GM23338 (cell line): ENCODE data around the gene MAN2B2. TPM values are rescaled to one million over a fixed set of nuclear protein-coding genes. Genes with fewer than 3 reads are reported as not detected.

Source experiments
- ATAC-seq: fragments of 200-7000 bp; cut with Tn5 transposase; 3 replicates; pipeline ENCODE4 v1.9.1; 2020
- DNase-seq: peaks from one replicate; pipeline ENCODE4 v3.0.0-alpha.2; 2015; ENCODE audit warnings: low spot score
- H2AFZ ChIP-seq: fragments of 200-600 bp; sonication (generic); 2 replicates; pipeline ENCODE4 v1.8.0; 2016; ENCODE audit warnings: antibody characterized with exemption, mild to moderate bottlenecking, moderate library complexity
- H3F3A ChIP-seq: fragments of 200-600 bp; sonication (generic); replicated peaks from 2 replicates; pipeline ENCODE4 v1.8.0; 2017; ENCODE audit warnings: antibody characterized with exemption, mixed run types, low read depth
- H3K27ac ChIP-seq: fragments of 200-600 bp; sonication (generic); 2 replicates; pipeline ENCODE4 v1.6.1; 2016; ENCODE audit warnings: low read depth
- H3K27me3 ChIP-seq: fragments of 200-600 bp; sonication (generic); 2 replicates; pipeline ENCODE4 v1.8.0; 2016; ENCODE audit warnings: mild to moderate bottlenecking, mixed run types, moderate library complexity; ENCODE audit not compliant: insufficient read depth
- H3K36me3 ChIP-seq: fragments of 200-600 bp; sonication (generic); 2 replicates; pipeline ENCODE4 v1.8.0; 2016; ENCODE audit warnings: mild to moderate bottlenecking; ENCODE audit not compliant: insufficient read depth
- H3K4me1 ChIP-seq: fragments of 200-600 bp; sonication (generic); 2 replicates; pipeline ENCODE4 v1.8.0; 2016; ENCODE audit warnings: mild to moderate bottlenecking, moderate library complexity; ENCODE audit not compliant: insufficient read depth
- H3K4me2 ChIP-seq: fragments of 200-600 bp; sonication (generic); 2 replicates; pipeline ENCODE4 v1.7.1; 2017; ENCODE audit warnings: mixed run types
- H3K4me3 ChIP-seq: fragments of 200-600 bp; sonication (generic); 2 replicates; pipeline ENCODE4 v1.6.1; 2016; ENCODE audit warnings: mixed run types
- H3K79me2 ChIP-seq: fragments of 200-600 bp; sonication (generic); replicated peaks from 2 replicates; pipeline ENCODE4 v1.8.0; 2017; ENCODE audit warnings: mild to moderate bottlenecking; ENCODE audit not compliant: insufficient read depth
- H3K9me2 ChIP-seq: fragments of 200-600 bp; sonication (generic); 2 replicates; pipeline ENCODE4 v1.8.0; 2017; ENCODE audit not compliant: insufficient read depth
- H4K20me1 ChIP-seq: fragments of 200-600 bp; sonication (generic); replicated peaks from 2 replicates; pipeline ENCODE4 v1.8.0; 2017; ENCODE audit warnings: mild to moderate bottlenecking; ENCODE audit not compliant: insufficient read depth
- H3K27ac Mint-ChIP-seq: 2 replicates; pipeline ENCODE4 v1.8.0; 2020; ENCODE audit warnings: inconsistent platforms, mild to moderate bottlenecking, moderate library complexity, mixed read lengths
- H3K27me3 Mint-ChIP-seq: 3 replicates; pipeline ENCODE4 v1.8.0; 2022; ENCODE audit warnings: low read depth, mild to moderate bottlenecking, moderate library complexity, mixed read lengths, inconsistent platforms; ENCODE audit not compliant: insufficient read depth, poor library complexity
- H3K36me3 Mint-ChIP-seq: 3 replicates; pipeline ENCODE4 v1.8.0; 2021; ENCODE audit warnings: low read depth, mild to moderate bottlenecking, inconsistent platforms, moderate library complexity, mixed read lengths
- H3K4me1 Mint-ChIP-seq: 3 replicates; pipeline ENCODE4 v1.8.0; 2020; ENCODE audit warnings: mild to moderate bottlenecking, inconsistent platforms, mixed read lengths
- H3K4me3 Mint-ChIP-seq: 3 replicates; pipeline ENCODE4 v1.8.0; 2021; ENCODE audit warnings: moderate library complexity, mild to moderate bottlenecking, inconsistent platforms, mixed read lengths
- H3K9me3 Mint-ChIP-seq: 3 replicates; pipeline ENCODE4 v1.8.0; 2020; ENCODE audit warnings: moderate library complexity, mild to moderate bottlenecking, inconsistent platforms, mixed read lengths
- CREB1 ChIP-seq: fragments of 250-450 bp; sonication (Bioruptor Pico); IDR thresholded peaks from 2 replicates; pipeline ENCODE4 v1.5.0; 2020; ENCODE audit warnings: low read depth, mild to moderate bottlenecking, moderate library complexity
- EZH2 ChIP-seq: fragments of 200-600 bp; sonication (generic); IDR thresholded peaks from one replicate; pipeline ENCODE4 v1.8.0; 2017; ENCODE audit warnings: antibody characterized with exemption, mild to moderate bottlenecking, low read depth; ENCODE audit not compliant: unreplicated experiment
- EZH2phosphoT487 ChIP-seq: fragments of 200-600 bp; sonication (generic); IDR thresholded peaks from one replicate; pipeline ENCODE4 v1.8.1; 2018; ENCODE audit warnings: antibody characterized with exemption; ENCODE audit not compliant: unreplicated experiment
- JUNB ChIP-seq: IDR thresholded peaks from one replicate; pipeline ENCODE4 v1.6.1; 2016; ENCODE audit warnings: antibody characterized with exemption; ENCODE audit not compliant: unreplicated experiment
- NANOG ChIP-seq: IDR thresholded peaks from 2 replicates; pipeline ENCODE4 v1.6.1; 2016; ENCODE audit warnings: antibody characterized with exemption, borderline replicate concordance
- POLR2AphosphoS5 ChIP-seq: IDR thresholded peaks from 2 replicates; pipeline ENCODE4 v1.6.1; 2016; ENCODE audit warnings: antibody characterized with exemption, low read depth
- polyA plus RNA-seq: library from polyadenylated mRNA; unstranded; fragments of >200 nt; fragmentation: Nextera tagmentation; extraction: Ambion mirVana; gene quantifications from 2 replicates; pipeline ENCODE4 v1.2.1, GENCODE V29; 2016
- total RNA-seq: library from RNA; depleted of rRNA; stranded (reverse); fragments of >200 nt; shearing (Covaris generic); gene quantifications from 2 replicates; pipeline ENCODE4 v1.2.3, GENCODE V29; 2014
- TF ChIP-seq, protein P1 (sequence below): IDR thresholded peaks from one replicate; pipeline ENCODE4 v1.6.1; 2018; ENCODE audit warnings: antibody characterized with exemption; ENCODE audit not compliant: unreplicated experiment
- TF ChIP-seq, protein P2 (sequence below): IDR thresholded peaks from 2 replicates; pipeline ENCODE4 v1.6.1; 2016; ENCODE audit warnings: antibody characterized with exemption
- TF ChIP-seq, protein P3 (sequence below), 2 experiments: fragments of 200-600 bp in 1 of 2; sonication (generic) in 1 of 2; conservative IDR thresholded peaks; 2 replicates each; pipeline versions ENCODE4 v1.5.1 to v1.6.1; 2016 to 2017; ENCODE audit warnings: antibody characterized with exemption in 2 of 2, low read depth in 2 of 2, mild to moderate bottlenecking in 2 of 2, moderate library complexity in 1 of 2
- TF ChIP-seq, protein P4 (sequence below): fragments of 250-450 bp; sonication (Bioruptor Pico); IDR thresholded peaks from 2 replicates; pipeline ENCODE4 v1.5.0; 2020; ENCODE audit warnings: mild to moderate bottlenecking, moderate library complexity

MAN2B2 gene
- total and polyA plus RNA-seq, 2 experiments from 2014 or later, result 1.6 to 6.9 TPM

DNA sequence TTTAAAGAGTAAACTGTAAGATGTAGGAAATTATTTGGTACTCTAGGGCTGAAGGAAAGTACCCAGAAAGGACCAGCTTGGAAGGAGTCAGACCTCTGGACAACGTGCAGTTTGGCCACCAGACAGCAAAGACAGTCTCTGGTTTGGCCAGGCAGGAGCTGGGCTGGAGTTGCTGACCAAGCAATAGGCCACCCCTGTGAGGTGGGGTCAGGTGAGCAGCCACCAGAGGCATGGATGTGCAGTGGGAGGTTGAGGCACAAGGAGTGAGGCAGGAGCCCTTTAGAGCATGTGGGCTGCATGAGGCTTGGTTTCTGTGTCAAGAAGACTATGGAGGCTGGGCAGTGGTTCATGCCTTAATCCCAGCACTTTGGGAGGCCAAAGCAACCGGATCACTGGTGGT lies 47.8 kb downstream of the MAN2B2 start (continued):
- TF ChIP-seq, protein P1, sequence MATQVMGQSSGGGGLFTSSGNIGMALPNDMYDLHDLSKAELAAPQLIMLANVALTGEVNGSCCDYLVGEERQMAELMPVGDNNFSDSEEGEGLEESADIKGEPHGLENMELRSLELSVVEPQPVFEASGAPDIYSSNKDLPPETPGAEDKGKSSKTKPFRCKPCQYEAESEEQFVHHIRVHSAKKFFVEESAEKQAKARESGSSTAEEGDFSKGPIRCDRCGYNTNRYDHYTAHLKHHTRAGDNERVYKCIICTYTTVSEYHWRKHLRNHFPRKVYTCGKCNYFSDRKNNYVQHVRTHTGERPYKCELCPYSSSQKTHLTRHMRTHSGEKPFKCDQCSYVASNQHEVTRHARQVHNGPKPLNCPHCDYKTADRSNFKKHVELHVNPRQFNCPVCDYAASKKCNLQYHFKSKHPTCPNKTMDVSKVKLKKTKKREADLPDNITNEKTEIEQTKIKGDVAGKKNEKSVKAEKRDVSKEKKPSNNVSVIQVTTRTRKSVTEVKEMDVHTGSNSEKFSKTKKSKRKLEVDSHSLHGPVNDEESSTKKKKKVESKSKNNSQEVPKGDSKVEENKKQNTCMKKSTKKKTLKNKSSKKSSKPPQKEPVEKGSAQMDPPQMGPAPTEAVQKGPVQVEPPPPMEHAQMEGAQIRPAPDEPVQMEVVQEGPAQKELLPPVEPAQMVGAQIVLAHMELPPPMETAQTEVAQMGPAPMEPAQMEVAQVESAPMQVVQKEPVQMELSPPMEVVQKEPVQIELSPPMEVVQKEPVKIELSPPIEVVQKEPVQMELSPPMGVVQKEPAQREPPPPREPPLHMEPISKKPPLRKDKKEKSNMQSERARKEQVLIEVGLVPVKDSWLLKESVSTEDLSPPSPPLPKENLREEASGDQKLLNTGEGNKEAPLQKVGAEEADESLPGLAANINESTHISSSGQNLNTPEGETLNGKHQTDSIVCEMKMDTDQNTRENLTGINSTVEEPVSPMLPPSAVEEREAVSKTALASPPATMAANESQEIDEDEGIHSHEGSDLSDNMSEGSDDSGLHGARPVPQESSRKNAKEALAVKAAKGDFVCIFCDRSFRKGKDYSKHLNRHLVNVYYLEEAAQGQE, result no peak
- TF ChIP-seq, protein P2, sequence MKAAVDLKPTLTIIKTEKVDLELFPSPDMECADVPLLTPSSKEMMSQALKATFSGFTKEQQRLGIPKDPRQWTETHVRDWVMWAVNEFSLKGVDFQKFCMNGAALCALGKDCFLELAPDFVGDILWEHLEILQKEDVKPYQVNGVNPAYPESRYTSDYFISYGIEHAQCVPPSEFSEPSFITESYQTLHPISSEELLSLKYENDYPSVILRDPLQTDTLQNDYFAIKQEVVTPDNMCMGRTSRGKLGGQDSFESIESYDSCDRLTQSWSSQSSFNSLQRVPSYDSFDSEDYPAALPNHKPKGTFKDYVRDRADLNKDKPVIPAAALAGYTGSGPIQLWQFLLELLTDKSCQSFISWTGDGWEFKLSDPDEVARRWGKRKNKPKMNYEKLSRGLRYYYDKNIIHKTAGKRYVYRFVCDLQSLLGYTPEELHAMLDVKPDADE, result no peak
- no peak for TF ChIP-seq EZH2phosphoT487
- no peak for TF ChIP-seq NANOG
- no peak for TF ChIP-seq JUNB
- TF ChIP-seq, protein P3, sequence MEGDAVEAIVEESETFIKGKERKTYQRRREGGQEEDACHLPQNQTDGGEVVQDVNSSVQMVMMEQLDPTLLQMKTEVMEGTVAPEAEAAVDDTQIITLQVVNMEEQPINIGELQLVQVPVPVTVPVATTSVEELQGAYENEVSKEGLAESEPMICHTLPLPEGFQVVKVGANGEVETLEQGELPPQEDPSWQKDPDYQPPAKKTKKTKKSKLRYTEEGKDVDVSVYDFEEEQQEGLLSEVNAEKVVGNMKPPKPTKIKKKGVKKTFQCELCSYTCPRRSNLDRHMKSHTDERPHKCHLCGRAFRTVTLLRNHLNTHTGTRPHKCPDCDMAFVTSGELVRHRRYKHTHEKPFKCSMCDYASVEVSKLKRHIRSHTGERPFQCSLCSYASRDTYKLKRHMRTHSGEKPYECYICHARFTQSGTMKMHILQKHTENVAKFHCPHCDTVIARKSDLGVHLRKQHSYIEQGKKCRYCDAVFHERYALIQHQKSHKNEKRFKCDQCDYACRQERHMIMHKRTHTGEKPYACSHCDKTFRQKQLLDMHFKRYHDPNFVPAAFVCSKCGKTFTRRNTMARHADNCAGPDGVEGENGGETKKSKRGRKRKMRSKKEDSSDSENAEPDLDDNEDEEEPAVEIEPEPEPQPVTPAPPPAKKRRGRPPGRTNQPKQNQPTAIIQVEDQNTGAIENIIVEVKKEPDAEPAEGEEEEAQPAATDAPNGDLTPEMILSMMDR (conservative IDR thresholded peaks at IDR 0.05; ENCODE audit: low read depth in 2 of 2), result no peak
- no peak for TF ChIP-seq CREB1 (CRISPR knock-in tag)
- no peak for TF ChIP-seq EZH2

DNA sequence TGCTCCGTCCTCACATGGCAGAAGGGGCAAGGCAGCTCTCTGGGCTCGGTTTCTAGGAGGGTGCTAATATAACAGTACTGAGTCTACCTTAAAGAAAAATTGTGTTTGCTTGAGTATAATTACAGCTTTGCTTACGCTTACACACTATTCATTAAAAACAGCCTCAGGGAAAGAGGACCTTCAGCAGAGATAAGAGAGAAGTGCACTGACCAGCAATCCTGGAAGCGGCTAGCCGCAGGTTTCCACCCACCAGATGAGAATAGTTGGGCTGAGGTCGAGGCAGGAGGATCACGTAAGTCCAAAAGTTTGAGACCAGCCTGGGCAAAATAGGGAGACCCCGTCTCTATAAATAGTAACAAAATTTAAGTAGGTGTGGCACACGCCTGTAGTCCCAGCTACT lies 50.3 kb downstream of the MAN2B2 start:
- H3K9me3 Mint-ChIP-seq, result no peaks in the 10 kb centered on the region
- Histone ChIP-seq H3K79me2 (no peaks in the 10 kb centered on the region), H3K9me2 (no peaks in the 10 kb centered on the region), H3K4me2 (no peak overlapping the region), H4K20me1 (no peaks in the 10 kb centered on the region), H3K27me3 (no peaks in the 10 kb centered on the region), H3K36me3 (no peaks in the 10 kb centered on the region), H3F3A (no peaks in the 10 kb centered on the region), H2AFZ (no peak overlapping the region), H3K27ac (no peak overlapping the region), H3K4me3 (no peak overlapping the region), H3K4me1 (no peaks in the 10 kb centered on the region)
- H3K27ac Mint-ChIP-seq, result no peak overlapping the region
- H3K4me3 Mint-ChIP-seq, result no peak overlapping the region
- peaks cover 14% of the 10 kb centered on the region for H3K27me3 Mint-ChIP-seq
- H3K4me1 Mint-ChIP-seq, result peaks cover 4% of the 10 kb centered on the region; the same call in 2 of the 3 replicates
- DNase-seq (no peak), ATAC-seq (no peak)
- no peaks in the 10 kb centered on the region for H3K36me3 Mint-ChIP-seq
- TF ChIP-seq, protein P3 (conservative IDR thresholded peaks at IDR 0.05; ENCODE audit: low read depth in 2 of 2), result no peak
- TF ChIP-seq POLR2AphosphoS5 (no peak), CREB1 (CRISPR knock-in tag) (no peak), JUNB (no peak)
- TF ChIP-seq, protein P4, sequence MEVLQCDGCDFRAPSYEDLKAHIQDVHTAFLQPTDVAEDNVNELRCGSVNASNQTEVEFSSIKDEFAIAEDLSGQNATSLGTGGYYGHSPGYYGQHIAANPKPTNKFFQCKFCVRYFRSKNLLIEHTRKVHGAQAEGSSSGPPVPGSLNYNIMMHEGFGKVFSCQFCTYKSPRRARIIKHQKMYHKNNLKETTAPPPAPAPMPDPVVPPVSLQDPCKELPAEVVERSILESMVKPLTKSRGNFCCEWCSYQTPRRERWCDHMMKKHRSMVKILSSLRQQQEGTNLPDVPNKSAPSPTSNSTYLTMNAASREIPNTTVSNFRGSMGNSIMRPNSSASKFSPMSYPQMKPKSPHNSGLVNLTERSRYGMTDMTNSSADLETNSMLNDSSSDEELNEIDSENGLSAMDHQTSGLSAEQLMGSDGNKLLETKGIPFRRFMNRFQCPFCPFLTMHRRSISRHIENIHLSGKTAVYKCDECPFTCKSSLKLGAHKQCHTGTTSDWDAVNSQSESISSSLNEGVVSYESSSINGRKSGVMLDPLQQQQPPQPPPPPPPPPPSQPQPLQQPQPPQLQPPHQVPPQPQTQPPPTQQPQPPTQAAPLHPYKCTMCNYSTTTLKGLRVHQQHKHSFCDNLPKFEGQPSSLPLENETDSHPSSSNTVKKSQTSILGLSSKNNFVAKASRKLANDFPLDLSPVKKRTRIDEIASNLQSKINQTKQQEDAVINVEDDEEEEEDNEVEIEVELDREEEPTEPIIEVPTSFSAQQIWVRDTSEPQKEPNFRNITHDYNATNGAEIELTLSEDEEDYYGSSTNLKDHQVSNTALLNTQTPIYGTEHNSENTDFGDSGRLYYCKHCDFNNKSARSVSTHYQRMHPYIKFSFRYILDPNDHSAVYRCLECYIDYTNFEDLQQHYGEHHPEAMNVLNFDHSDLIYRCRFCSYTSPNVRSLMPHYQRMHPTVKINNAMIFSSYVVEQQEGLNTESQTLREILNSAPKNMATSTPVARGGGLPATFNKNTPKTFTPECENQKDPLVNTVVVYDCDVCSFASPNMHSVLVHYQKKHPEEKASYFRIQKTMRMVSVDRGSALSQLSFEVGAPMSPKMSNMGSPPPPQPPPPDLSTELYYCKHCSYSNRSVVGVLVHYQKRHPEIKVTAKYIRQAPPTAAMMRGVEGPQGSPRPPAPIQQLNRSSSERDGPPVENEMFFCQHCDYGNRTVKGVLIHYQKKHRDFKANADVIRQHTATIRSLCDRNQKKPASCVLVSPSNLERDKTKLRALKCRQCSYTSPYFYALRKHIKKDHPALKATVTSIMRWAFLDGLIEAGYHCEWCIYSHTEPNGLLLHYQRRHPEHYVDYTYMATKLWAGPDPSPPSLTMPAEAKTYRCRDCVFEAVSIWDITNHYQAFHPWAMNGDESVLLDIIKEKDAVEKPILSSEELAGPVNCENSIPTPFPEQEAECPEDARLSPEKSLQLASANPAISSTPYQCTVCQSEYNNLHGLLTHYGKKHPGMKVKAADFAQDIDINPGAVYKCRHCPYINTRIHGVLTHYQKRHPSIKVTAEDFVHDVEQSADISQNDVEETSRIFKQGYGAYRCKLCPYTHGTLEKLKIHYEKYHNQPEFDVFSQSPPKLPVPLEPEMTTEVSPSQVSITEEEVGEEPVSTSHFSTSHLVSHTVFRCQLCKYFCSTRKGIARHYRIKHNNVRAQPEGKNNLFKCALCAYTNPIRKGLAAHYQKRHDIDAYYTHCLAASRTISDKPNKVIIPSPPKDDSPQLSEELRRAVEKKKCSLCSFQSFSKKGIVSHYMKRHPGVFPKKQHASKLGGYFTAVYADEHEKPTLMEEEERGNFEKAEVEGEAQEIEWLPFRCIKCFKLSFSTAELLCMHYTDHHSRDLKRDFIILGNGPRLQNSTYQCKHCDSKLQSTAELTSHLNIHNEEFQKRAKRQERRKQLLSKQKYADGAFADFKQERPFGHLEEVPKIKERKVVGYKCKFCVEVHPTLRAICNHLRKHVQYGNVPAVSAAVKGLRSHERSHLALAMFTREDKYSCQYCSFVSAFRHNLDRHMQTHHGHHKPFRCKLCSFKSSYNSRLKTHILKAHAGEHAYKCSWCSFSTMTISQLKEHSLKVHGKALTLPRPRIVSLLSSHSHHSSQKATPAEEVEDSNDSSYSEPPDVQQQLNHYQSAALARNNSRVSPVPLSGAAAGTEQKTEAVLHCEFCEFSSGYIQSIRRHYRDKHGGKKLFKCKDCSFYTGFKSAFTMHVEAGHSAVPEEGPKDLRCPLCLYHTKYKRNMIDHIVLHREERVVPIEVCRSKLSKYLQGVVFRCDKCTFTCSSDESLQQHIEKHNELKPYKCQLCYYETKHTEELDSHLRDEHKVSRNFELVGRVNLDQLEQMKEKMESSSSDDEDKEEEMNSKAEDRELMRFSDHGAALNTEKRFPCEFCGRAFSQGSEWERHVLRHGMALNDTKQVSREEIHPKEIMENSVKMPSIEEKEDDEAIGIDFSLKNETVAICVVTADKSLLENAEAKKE (CRISPR knock-in tag), result no peak
